Activated CD4-positive, alpha-beta memory T cell treated with anti-CD3 and anti-CD28 coated beads, Interleukin-2, amount 10 ng/mL, durations not matched to agents 7 days and 5 days (primary cell): ENCODE measurements around the gene CALN1. TPM values are rescaled to one million over a fixed set of nuclear protein-coding genes. Genes with fewer than 3 reads are reported as not detected.

Experiments
- CTCF ChIA-PET: fragments of 350-600 bp; sonication (Branson Sonifier 250); formaldehyde crosslinking; loops from one replicate; lab custom pipeline; 2021; ENCODE audit warnings: antibody characterized with exemption, inconsistent platforms; lab: Charles Lee
- POLR2A ChIA-PET: fragments of 350-600 bp; sonication (Branson Sonifier 250); formaldehyde crosslinking; loops from one replicate; lab custom pipeline; 2021; ENCODE audit warnings: antibody characterized with exemption; lab: Charles Lee
- DNase-seq: peaks from one replicate; pipeline ENCODE4 v3.0.0-alpha.2; 2020
- H3K27ac Mint-ChIP-seq: one replicate; pipeline ENCODE4 v1.8.0; 2021; ENCODE audit warnings: mild to moderate bottlenecking, mixed read lengths
- H3K27me3 Mint-ChIP-seq: one replicate; pipeline ENCODE4 v1.8.0; 2021; ENCODE audit warnings: mixed read lengths
- H3K36me3 Mint-ChIP-seq: one replicate; pipeline ENCODE4 v1.8.0; 2021; ENCODE audit warnings: low read depth, mixed read lengths
- H3K4me1 Mint-ChIP-seq: one replicate; pipeline ENCODE4 v1.8.0; 2021; ENCODE audit warnings: mixed read lengths
- H3K4me3 Mint-ChIP-seq: one replicate; pipeline ENCODE4 v1.8.0; 2021; ENCODE audit warnings: mild to moderate bottlenecking, mixed read lengths
- H3K9me3 Mint-ChIP-seq: one replicate; pipeline ENCODE4 v1.8.0; 2021; ENCODE audit warnings: mixed read lengths
- total RNA-seq, 2 experiments: library from RNA; stranded (reverse); gene quantifications; one replicate each; pipeline ENCODE4 v1.2.3, GENCODE V29; 2021

Gene CALN1
- total RNA-seq, 2 experiments from 2014 or later = not detected

DNA sequence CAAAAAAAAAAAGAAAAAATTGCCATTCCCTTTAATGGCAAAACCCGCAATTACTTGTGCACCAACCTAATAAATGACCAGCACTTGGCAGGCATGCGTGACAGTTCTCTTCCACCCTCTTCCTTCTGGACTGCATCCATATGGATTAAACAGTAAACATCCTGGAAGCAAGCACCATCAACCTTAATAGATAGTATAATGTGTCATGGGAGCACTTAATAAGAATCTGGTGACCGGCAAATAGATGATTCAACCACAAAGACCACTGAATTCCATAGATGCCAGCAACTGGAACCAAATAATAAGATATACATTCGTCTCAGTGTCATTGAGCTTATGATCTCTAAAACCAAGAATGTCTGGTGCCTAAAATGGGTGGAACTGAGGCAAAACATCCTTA lies 610.2 kb downstream of the CALN1 start:
- POLR2A ChIA-PET = no interaction called here
- Mint-ChIP-seq H3K4me3 (no peak overlapping the region), H3K9me3 (peaks cover 33% of the 10 kb centered on the region), H3K4me1 (no peaks in the 10 kb centered on the region), H3K27me3 (no peaks in the 10 kb centered on the region), H3K27ac (no peak overlapping the region), H3K36me3 (no peaks in the 10 kb centered on the region)
- CTCF ChIA-PET = no interaction called here
- no peak for DNase-seq

DNA sequence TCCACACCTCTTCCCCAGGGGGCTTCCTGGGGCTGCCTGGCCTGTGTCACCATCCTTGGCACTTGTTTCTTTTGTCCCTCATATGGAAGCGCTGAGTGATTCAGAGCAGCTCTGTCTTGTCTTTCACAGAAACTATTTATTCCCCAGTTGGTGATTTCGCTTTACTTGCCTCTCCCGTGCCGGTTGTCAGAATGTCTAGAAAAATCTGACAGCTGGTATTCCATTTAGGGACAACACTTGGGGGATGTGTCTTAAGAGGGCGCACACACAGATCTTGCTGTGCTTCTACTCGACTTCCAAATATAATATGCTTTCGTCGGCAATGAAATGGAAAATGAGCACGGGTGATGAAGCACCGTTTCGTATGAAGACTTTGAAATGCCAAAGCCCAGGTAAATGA lies 611.8 kb downstream of the CALN1 start:
- Mint-ChIP-seq H3K9me3 (peaks cover 27% of the 10 kb centered on the region), H3K36me3 (no peaks in the 10 kb centered on the region), H3K27ac (no peak overlapping the region), H3K4me3 (no peak overlapping the region), H3K4me1 (no peaks in the 10 kb centered on the region), H3K27me3 (no peaks in the 10 kb centered on the region)
- no peak for DNase-seq
- ChIA-PET CTCF (no interaction called here), POLR2A (no interaction called here)

DNA sequence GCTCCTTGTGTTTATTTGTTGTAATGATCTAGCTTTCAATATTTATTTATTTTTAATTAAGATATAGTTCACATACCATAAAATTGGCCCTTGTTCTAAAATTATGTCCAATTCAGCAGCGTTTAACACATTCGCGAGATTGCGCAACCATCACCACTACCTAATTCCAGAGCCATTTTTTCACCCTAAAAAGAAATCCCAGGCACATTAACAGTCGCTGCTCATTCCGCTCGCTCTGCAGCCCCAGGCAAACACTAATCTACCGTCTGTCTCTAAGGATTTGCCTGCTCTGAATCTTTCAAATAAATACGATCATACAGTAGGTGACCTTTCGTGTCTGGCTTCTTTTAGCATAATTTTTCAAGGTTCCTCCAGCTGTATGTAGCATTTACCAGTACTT lies 616.7 kb downstream of the CALN1 start:
- ChIA-PET POLR2A (no interaction called here), CTCF (no interaction called here)
- Mint-ChIP-seq H3K4me3 (no peak overlapping the region), H3K27ac (no peak overlapping the region), H3K9me3 (peaks cover 35% of the 10 kb centered on the region), H3K4me1 (no peaks in the 10 kb centered on the region), H3K36me3 (no peaks in the 10 kb centered on the region), H3K27me3 (no peaks in the 10 kb centered on the region)
- DNase-seq = no peak

DNA sequence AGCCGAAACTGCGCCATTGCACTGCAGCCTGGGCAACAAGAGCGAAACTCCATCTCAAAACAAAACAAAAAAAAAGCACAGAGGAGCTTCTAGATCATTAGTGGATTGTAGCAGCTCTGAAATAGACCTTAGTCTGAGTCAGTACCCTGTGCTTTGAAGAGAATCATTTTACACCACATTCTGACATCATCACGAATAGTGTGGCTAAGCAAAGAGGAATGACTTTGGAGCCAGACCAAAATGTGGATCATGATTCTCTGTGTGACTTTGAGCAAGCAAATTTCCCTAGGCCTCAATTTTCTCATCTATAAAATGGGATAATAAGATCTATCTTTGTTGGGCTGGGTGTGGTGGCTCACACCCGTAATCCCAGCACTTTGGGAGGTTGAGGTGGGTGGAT lies 618.9 kb downstream of the CALN1 start:
- Mint-ChIP-seq H3K27me3 (no peaks in the 10 kb centered on the region), H3K4me1 (no peaks in the 10 kb centered on the region), H3K9me3 (peaks cover 34% of the 10 kb centered on the region), H3K27ac (no peak overlapping the region), H3K4me3 (no peak overlapping the region), H3K36me3 (no peaks in the 10 kb centered on the region)
- no peak for DNase-seq
- ChIA-PET CTCF (no interaction called here), POLR2A (no interaction called here)

DNA sequence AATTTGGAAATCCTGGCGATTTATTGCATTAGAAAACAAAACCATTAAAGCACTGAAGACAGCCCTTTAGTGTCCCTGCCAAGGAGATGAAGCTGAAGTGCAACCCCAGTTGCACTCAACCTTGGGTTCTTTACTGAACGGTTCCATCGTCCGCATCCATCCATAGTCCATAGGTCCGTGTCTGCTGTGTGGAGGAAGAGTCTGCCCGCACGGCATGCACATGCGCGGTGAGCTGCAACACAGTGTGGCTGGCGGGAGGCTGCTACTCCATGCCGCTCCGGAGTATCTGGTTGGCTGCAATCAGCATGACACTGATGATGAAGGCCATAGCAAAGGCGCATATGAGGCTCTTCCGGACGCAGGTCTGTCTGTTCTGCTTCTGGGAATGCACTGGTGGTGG lies 624.6 kb downstream of the CALN1 start:
- Mint-ChIP-seq H3K4me3 (no peak overlapping the region), H3K36me3 (no peaks in the 10 kb centered on the region), H3K27me3 (no peaks in the 10 kb centered on the region), H3K27ac (no peak overlapping the region), H3K9me3 (peaks cover 39% of the 10 kb centered on the region), H3K4me1 (no peaks in the 10 kb centered on the region)
- ChIA-PET POLR2A (no interaction called here), CTCF (no interaction called here)
- DNase-seq = no peak

DNA sequence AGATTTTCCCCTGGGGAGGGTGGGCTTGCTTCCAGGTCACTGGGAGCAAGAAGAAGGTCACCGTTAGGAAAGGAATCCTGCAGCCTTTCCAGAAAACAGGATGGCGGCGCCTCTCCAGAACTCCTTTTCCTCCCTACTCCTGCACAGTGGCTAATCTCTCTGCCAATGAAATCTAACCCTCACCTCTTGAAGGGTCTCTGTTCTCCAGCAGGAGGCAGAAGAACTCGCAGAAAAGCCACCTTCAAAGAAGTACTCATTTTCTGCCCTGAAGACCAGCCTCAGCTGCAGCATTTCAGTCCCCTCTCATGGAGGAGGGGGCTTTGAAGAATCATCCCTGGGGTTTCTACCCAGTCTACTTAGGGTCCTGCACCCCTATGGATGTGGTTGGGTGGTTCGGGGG lies 626.9 kb downstream of the CALN1 start:
- Mint-ChIP-seq H3K36me3 (no peaks in the 10 kb centered on the region), H3K27me3 (no peaks in the 10 kb centered on the region), H3K4me1 (no peaks in the 10 kb centered on the region), H3K4me3 (no peak overlapping the region), H3K9me3 (peaks cover 37% of the 10 kb centered on the region), H3K27ac (no peak overlapping the region)
- DNase-seq = no peak
- CTCF ChIA-PET = no interaction called here
- POLR2A ChIA-PET = no interaction called here

DNA sequence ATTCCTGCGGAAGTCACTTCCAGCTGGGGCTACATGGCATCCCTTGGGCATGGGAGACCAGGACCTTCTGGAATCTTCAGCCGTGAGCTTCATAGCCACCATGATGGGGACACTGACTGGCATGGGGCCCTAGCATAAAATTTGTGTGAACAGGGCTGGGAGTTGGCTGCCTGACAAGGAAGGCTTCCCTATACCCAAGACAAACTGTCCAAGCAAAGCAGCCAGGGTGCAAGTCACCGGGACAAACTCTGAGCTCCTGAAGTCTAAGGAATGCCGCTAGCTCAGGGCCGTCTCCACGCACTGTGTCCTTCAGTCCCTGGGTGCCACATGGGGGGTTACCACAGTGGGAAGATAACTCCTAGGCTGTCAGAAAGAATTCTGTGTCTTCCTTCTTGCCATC lies 627.4 kb downstream of the CALN1 start:
- H3K27ac Mint-ChIP-seq = no peak overlapping the region
- CTCF ChIA-PET = no interaction called here

DNA sequence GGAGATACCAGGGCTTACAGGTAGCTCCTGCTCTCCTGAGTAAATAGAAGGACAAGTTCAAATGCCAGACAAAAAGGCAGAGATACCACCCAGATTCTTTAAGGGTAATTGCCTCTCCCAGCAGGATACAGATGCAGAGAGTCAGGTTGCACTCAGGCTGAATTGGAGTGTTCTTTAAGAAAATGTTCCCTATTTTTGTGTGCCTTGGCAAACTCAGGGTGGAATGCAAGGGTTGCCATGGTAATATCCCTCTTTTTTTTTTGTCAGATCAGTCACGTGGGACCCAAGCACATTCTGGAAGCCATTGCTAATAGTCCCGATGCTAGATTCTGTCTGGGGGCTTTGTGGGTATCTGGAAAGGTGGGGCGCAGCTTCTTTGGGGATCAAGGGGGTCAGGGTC lies 628.0 kb downstream of the CALN1 start:
- DNase-seq = no peak
- Mint-ChIP-seq H3K36me3 (no peaks in the 10 kb centered on the region), H3K4me3 (no peak overlapping the region), H3K27ac (no peak overlapping the region), H3K9me3 (peaks cover 37% of the 10 kb centered on the region), H3K4me1 (no peaks in the 10 kb centered on the region), H3K27me3 (no peaks in the 10 kb centered on the region)
- ChIA-PET POLR2A (no interaction called here), CTCF (no interaction called here)

More for the DNA sequence above, 627.4 kb downstream of the CALN1 start:
- Mint-ChIP-seq H3K4me3 (no peak overlapping the region), H3K9me3 (peaks cover 34% of the 10 kb centered on the region), H3K36me3 (no peaks in the 10 kb centered on the region), H3K4me1 (no peaks in the 10 kb centered on the region), H3K27me3 (no peaks in the 10 kb centered on the region)
- no peak for DNase-seq
- POLR2A ChIA-PET = no interaction called here

DNA sequence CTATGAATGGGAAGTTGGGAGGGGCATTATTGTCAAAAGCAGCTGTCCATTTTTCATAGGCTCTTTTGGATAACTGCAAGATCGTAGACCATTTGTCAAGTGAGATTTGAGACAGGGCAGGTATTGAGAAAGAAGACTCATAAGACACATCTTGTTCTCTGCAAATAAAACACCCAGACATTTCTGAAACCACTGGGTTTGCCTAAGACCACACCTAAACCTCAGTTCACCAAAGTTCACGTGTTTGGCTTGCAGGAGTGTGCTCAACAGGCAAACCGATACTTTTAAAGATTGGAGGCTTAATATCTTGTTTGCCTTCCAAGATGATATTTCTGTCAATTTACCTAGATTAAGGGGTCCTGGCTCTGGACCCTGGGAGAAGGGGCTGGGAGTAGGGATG lies 628.4 kb downstream of the CALN1 start:
- H3K36me3 Mint-ChIP-seq = no peaks in the 10 kb centered on the region
- no peak overlapping the region for H3K27ac Mint-ChIP-seq
- CTCF ChIA-PET = no interaction called here
- POLR2A ChIA-PET = no interaction called here
- peaks cover 38% of the 10 kb centered on the region for H3K9me3 Mint-ChIP-seq
- H3K27me3 Mint-ChIP-seq = no peaks in the 10 kb centered on the region
- no peak for DNase-seq
- H3K4me3 Mint-ChIP-seq = no peak overlapping the region
- H3K4me1 Mint-ChIP-seq = no peaks in the 10 kb centered on the region

DNA sequence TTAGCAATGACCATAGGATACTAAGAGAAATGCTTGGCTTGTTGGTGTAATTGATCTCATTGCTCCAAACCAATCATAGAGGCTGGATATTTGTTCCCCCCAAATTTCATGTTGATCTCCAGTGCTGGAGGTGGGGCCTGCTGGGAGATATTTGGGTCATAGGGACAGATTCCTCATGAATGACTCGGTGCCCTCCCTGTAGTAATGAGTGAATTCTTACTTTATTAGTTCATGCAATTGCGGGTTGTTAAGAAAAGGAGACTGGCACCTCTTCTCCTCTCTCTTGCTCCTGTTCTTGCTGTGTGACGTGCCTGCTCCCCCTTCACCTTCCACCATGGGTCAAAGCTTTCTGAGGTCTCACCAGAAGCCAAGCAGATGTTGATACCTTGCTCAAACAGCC lies 630.1 kb downstream of the CALN1 start:
- POLR2A ChIA-PET = no interaction called here

DNA sequence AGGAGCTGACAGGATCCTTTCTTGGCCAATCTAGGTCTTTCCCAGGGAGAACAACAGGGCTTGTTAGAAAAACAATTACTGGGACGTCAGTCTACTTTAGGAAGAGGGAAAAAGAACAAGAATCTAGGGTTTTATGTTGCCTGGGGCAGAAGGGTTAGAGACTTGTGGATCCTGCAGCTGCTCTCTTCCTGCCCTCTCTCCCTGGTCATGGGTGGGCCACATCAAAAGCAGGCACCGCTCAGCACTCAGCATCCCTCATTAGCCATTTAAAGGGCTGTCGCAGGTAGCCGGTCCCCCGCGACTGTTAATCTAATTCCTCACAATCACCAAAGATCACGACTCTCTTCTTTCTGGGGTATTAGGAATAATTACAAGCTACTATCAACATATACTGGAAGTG lies 631.9 kb downstream of the CALN1 start:
- POLR2A ChIA-PET = no interaction called here
- no peak for DNase-seq
- no peaks in the 10 kb centered on the region for H3K4me1 Mint-ChIP-seq
- H3K4me3 Mint-ChIP-seq = no peak overlapping the region
- H3K9me3 Mint-ChIP-seq = peaks cover 16% of the 10 kb centered on the region
- H3K36me3 Mint-ChIP-seq = no peaks in the 10 kb centered on the region
- CTCF ChIA-PET = no interaction called here
- H3K27ac Mint-ChIP-seq = no peak overlapping the region
- H3K27me3 Mint-ChIP-seq = no peaks in the 10 kb centered on the region

More for the DNA sequence above, 630.1 kb downstream of the CALN1 start:
- no peak overlapping the region for H3K27ac Mint-ChIP-seq
- no peaks in the 10 kb centered on the region for H3K36me3 Mint-ChIP-seq
- H3K4me3 Mint-ChIP-seq = no peak overlapping the region
- no peaks in the 10 kb centered on the region for H3K4me1 Mint-ChIP-seq
- H3K27me3 Mint-ChIP-seq = no peaks in the 10 kb centered on the region
- CTCF ChIA-PET = no interaction called here
- DNase-seq = no peak
- H3K9me3 Mint-ChIP-seq = peaks cover 27% of the 10 kb centered on the region

DNA sequence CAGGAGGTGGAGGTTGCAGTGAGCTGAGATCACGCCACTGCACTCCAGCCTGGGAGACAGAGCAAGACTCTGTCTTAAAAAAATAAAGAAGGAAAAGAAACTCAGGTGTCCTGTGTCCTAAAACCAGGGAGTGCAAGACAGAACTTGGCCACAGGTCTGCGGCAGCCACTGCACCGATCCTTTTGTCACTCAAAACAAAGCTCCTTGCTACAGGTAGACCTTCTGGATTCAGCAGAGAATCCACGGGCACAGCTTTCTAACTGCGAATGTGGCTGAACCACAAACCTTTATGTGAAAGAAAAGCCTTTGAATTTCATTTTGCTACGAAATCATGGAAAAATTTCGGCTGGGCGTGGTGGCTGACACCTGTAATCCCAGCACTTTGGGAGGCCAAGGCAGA lies 634.9 kb downstream of the CALN1 start:
- no peaks in the 10 kb centered on the region for H3K27me3 Mint-ChIP-seq
- H3K9me3 Mint-ChIP-seq = peaks cover 17% of the 10 kb centered on the region
- H3K36me3 Mint-ChIP-seq = no peaks in the 10 kb centered on the region
- ChIA-PET CTCF (no interaction called here), POLR2A (no interaction called here)
- H3K4me1 Mint-ChIP-seq = no peaks in the 10 kb centered on the region
- no peak overlapping the region for H3K4me3 Mint-ChIP-seq
- no peak overlapping the region for H3K27ac Mint-ChIP-seq
- no peak for DNase-seq

DNA sequence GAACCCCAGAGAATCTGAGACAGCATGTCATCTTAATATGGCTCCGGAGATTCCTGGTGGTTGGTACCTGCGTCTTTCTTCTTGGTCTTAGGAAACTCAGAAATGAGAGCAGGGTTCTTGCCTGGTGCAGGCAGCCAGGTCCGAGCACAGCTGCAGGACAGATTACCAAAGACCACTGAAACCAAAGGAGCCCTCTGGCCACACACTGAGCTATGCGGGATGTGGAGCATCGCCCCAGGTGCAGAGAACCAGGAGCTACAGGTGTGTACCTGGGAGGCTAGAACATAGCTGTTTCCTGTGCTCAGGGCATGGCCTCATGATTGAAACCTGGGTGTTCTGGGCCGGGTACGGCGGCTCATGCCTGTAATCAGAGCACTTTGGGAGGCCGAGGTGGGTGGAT lies 635.4 kb downstream of the CALN1 start:
- ChIA-PET CTCF (no interaction called here), POLR2A (no interaction called here)
- no peaks in the 10 kb centered on the region for H3K36me3 Mint-ChIP-seq
- no peak overlapping the region for H3K4me3 Mint-ChIP-seq
- no peaks in the 10 kb centered on the region for H3K4me1 Mint-ChIP-seq
- no peak for DNase-seq
- peaks cover 15% of the 10 kb centered on the region for H3K9me3 Mint-ChIP-seq
- no peak overlapping the region for H3K27ac Mint-ChIP-seq
- no peaks in the 10 kb centered on the region for H3K27me3 Mint-ChIP-seq

DNA sequence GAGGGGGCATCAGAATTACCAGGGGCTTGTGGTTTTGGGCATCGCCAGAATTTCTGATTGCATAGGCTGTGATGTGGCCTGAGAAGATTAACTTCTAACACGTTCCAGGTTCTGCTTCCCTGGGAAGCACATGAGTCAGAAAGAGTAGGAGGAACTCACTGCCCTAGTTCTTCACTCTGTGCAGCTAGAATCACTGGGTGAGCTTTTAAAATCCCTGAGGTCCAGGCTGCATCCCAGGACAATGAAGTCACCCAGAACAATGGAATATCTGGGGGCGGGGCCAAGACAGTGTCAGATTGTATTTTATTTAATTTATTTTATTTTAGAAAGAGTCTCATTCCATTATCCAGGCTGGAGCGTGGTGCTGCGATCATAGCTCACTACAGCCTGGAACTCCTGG lies 636.5 kb downstream of the CALN1 start:
- H3K27me3 Mint-ChIP-seq = no peaks in the 10 kb centered on the region
- H3K9me3 Mint-ChIP-seq = peaks cover 17% of the 10 kb centered on the region
- CTCF ChIA-PET = no interaction called here

DNA sequence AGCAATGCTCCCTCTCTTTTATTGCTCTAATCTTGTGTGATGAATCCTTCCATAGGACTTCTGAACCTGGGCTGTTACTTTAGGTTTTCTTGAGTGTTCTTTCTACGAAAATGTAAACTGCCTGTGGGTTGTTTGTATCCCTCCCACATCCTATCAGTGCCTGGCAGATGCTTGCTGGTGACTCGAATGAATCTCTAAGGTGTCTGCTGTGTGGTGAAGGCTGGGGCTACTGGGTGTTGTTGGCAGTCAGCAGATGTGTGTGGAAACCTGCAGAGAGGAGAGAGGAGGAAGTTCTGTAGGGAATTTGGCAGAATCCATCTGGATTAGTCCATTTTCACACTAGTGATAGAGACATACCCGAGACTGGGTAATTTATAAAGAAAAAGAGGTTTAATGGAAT lies 639.4 kb downstream of the CALN1 start:
- Mint-ChIP-seq H3K4me3 (no peak overlapping the region), H3K27ac (no peak overlapping the region), H3K27me3 (no peaks in the 10 kb centered on the region), H3K9me3 (peaks cover 14% of the 10 kb centered on the region), H3K4me1 (no peaks in the 10 kb centered on the region), H3K36me3 (no peaks in the 10 kb centered on the region)
- CTCF ChIA-PET = no interaction called here
- POLR2A ChIA-PET = no interaction called here
- no peak for DNase-seq

More for the DNA sequence above, 636.5 kb downstream of the CALN1 start:
- POLR2A ChIA-PET = no interaction called here
- Mint-ChIP-seq H3K4me1 (no peaks in the 10 kb centered on the region), H3K27ac (no peak overlapping the region), H3K36me3 (no peaks in the 10 kb centered on the region), H3K4me3 (no peak overlapping the region)
- no peak for DNase-seq
